NCI-H446 (cell line): ENCODE results near the gene CLSTN2.

Experiments
- DNase-seq, 2 experiments: peaks; one replicate each; lab custom pipeline; 2025; lab: John Stamatoyannopoulos, UW

The CLSTN2 gene

DNA sequence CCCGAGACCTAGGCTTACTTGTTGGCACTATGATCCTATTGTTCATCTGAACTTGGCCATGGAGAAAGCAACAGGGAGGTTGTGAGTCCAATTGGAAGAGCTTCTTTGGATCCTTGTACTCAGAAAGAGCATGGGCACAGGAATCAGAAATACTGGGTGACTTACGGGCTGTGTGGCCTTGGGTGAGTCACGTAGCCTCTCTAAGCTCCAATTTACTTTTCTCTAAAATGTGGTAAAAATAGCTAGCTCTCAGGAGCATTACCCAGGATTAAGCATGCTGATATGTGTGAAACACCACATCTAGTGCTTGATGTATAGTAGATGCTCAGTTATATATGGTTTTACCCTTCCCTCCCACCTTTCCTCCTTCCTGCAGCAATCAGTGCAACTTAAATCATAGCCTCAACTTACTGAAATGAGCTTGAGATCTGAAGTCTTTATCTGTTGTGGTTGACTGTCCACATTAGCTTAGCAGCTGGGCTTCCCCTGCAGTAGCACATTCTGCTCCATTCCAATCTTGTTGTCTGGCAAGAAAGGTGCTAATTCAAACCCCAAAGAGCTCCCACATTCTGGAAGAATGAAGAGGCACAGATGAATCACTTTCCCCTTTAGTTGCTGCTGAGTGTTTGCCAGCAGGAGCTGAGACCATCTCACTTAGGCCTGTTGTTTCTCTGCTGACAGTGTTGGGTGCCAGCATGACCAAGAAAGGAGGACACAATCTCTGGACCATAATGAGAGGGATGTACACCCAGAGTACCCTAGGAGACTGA is 443.8 kb downstream of the CLSTN2 start:
- DNase-seq: no peak

DNA sequence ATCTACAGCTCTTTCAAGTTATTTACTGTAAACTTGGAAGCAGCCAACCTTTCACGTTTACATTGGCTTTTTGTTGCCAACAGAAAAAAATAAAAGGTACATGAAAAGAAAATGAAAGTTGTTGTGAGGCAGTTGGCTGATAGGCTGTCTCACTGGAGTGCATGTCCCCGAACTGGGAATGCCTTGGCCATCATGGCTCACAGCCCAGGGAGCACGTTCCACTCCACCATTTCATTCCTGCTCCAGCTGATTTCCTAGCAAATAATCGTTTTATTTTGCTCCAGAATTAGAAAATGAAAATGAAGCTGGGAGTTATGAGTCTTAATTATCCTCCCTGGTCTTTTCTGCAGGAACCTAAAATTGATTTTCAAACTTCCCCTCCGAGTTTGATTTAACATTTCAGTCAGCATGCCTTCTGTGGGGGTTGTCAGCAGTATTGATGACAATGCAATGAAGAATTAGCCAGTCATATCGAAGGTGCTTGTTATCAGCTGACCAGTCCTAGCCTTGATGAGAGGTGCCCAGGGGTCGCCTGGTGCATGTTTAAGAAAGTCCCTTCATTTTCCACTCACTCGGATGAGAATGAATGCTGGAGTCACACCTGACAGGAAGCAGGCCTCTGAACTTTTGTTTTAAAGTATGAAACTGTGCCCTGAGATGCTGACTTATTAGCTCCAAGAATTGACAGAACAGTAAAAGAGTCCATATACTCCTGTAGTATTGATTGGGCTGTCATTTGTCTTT is 449.2 kb downstream of the CLSTN2 start:
- DNase-seq: peak; percentile 10 to 49

DNA sequence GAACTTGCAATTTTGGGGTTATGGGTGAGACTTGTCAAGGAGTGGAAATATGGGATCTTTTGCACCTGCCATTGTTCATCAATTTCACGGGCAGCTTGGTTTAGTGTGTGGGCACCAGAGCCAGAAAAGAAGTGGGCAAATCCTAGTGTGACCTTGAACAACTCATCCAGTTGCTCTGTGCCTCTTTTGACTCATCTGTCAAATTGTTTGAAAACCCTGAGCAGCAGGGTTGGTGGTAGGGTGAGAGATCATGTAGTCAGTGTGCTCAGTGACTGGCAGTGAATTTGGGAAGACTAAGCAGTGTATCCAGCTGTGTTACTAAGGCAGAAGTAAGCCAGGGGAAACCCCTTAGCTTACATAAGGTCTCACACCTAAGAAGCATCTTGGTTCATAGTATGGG is 449.9 kb downstream of the CLSTN2 start:
- no peak for DNase-seq

DNA sequence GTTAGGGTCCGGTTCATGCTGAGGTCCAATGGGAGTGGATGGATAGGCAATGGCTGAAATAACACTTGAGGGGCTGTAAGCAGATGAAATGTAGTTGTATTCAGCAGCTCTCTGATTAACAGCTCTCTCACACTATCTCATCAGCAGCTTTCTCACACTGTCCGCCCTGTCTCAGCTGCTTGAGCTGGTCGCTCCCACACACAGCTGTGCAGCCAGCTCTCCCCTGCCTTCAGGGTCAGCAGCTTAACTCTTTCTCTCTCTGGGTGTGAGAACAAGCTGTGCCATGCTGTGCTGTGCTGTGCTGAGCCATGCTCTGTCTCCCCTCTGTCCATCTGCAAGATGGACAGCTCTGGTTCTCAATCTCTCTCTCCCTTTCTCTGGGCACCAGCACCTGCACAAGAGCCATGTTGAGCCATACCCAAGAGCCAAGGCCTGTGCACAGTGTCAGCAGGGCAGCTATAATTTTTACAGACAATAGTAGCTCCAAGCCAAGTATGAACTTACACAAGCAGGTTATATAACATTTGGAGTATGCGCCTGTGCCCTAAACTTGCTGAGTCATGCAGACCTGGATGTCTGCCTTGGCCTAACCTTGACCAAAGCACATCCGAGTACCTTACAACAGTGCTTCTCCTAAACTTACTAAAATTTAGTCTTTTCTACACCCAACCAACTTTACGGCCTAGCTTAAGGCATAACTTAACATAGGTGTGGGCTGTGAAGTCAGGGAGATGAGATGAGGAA is 451.5 kb downstream of the CLSTN2 start:
- DNase-seq: no peak

DNA sequence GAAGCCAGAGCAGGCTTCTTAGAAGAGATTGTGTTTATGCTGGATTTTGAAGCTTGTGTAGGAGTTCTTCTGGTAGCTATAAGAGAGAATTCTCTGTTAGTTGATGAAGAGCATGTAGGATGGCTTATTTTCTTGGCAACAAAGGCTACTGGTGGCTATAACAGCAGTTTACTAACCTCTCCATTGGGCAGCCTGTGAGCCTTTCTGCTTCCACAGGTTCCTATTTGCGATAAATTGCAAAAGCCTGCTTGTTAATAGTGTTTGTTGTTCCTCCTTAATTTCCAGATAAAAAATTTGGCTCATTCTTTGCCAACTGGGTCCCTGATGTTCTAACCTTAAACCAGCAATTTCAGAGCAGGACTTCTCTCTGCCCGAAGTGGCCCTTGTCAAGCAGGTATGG is 452.3 kb downstream of the CLSTN2 start:
- no peak for DNase-seq

DNA sequence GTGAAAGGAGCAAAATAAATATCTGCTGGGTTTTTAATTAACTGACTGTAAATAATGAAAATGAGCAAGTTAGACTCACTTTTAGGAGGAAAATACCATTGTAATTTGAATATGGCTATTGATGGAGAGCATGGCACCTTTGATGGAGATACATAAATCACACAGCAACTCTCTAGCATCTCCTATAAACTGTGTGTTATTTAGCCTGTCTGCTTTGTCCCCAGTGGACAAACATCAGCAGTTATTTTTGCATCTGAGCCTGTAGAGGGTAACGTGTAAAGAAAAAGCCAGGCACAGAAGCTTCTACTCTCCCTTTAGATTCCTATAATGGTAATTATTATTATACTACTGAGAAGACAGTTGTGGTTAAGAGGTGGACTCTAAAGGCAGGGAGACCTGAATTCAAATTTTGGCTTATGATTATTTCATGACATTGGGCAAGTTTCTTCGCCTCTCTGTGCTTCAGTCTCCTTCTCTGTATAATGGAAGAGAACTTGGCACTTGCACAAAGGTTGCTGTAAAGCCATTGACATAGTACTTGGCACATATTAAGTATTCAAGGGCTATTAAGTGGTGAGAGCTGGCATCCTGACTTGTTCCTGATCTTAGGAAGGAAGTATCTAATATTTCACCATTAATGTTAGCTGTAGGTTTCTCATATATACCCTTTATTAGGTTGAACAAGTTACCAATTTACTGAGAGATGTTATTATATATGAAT is 453.4 kb downstream of the CLSTN2 start:
- DNase-seq: peak; percentile 85 to 88

DNA sequence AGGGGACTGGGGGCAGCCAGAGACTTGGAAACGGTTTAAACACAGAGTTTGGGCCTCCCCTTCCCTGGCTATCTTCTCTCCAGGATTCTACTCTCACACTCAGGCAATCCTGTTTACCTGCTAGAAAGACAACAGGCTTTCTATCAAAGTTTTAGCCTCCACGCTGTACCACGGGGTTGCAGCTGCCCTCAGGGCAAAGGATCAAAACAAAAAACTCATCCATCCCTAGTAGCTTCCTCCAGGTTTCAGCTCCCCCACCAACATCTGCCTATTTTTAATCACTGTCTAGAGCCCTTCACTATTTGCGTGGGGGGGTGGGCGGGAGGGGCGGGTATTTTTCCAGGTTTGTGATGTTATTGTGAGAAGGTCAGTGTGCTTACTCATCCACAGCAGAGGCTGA is 456.1 kb downstream of the CLSTN2 start:
- peak in 1 of 2 experiments; percentile 49 for DNase-seq

DNA sequence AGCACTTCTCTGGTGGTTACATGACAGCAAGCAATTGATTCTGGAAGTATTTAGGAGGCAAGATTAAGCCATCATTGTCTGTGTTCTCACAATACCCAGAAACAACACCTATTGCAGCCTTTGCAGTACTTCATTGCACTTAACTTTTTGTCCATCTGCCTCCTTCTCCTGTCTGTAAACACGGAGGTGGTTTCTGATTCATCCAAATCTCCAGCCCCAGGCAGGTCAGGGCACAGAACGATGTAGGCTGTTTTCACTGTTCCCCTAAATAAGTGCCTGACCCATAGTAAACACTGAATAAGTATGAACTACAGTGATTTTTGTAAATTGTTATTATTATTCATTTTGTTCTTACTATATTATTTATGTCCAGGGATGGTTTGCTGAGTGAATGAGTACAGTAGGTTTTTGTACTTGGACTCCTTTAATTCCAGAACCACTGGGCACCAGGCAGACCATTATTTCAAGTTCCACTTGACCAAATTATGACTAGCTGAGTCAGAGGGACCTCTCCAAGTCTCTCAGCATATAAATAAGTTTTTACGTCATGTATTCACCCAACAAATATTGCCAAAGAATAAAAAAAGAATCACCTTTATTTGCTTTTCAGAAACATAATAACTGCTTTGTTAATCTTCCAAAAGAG is 459.6 kb downstream of the CLSTN2 start:
- no peak for DNase-seq

DNA sequence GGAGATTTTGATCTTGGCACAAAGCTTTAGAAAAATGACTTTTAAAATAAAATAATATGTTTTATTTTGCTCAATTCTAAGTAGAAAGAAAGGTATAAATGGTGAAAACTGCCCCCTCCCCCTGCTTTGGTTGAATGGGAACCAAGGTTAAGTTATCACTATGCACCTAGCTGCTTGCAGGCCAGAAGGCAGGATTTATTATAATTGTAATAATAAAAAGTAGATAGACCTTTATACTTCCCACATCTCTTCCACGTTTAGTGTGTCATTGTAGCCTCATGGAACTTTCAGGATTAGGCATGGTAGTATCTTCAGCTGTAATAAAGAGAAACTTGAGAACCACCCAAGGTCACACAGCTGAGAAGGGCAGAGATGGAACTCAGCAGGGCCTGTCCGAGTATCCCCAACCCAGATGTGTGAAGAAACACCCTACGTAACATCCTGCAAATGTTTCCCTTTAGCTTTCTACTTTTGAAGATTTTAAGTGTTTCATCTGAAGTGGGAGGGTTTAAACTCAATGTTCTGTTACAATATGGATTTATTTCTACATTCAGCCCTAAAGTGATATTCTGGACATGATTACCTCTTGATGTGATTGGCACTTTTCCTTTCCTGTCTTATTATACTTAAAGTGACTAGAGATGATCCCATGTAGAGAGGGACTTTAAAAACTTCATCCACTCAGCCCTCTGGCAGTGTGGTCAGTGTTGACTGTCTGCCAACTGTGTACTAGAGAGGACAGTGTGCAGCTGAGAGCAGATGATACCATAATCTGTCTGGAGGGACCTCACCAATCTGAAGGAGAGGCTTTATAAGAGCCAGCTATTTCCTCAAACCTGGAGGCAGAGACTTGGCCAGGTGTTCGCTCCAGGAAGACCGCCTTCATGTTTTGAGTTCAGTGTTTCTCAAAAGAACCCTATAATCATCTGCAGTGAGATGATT is 460.4 kb downstream of the CLSTN2 start:
- no peak for DNase-seq

DNA sequence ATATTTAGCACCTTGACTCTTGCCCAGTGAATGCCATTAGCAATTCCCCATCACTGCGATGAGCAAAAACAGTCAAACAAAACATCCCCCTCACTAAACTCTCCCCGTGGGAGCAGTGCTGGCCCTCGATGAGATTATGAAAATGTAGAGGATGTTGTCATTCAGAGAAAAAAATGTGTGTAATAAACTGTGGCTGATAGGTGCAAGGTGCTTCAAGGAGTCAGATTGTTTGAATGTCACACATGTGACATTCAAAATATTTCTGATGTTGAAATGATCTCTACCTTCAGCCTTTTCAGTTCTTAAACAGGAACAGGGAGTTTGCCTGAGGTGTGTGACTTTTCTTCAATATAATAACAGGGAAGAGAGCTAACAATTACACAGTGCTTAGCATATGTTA is 461.1 kb downstream of the CLSTN2 start:
- no peak for DNase-seq

DNA sequence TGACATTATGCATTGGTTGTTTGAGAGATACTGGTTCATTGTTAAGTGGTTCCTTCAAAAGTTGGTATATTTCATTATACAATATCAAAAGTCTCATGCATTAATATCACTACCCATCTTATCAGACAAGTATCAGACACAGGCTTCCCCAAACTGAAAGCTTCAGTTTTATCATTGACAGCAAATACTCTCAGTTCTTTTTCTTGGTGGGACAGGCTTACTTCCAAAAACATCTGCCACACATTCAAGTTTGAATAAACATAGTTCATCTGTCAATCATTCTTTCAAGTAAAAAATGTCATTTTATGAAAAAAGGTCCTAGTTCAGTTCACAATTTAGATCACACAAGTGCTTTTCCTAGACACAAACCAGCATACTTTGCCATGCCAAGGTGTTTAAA is 462.9 kb downstream of the CLSTN2 start:
- DNase-seq: no peak

DNA sequence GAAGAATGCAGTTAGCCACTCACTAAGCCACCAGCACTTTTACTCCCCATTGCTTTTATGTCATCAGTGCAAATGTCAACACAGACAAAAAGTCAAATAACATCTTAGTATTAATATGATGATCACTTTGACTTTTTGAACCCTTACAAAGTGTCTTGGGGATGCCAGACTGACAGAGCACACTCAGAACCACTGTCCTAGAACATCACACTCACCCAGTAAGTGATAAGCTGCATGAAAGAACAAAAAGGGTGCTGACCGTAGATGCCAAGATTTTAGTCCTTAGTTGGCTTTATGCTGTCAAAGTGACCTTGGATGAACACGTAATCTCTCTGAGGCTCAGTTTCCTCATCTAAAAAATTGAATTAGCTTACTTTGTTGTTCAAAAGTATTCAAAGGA is 463.4 kb downstream of the CLSTN2 start:
- no peak for DNase-seq

DNA sequence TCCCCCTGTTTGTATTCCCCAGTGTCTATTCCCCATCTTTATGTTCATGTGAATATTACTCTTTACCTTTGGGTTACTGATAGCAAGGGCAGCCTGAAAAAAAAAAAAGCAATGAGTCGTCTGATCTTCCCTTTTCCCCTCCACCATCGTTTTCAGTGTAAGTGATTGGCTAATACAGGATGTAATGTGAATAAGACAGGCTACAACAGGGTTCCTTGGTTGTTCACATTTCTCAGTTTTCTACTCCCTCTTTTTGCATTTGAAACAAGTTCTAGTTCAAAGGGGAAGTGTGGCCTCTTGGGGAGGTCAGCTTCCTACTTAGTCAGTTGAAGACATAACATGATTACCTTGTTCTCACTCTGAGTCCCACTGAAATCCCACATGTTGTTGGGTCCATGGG is 464.9 kb downstream of the CLSTN2 start:
- no peak for DNase-seq

DNA sequence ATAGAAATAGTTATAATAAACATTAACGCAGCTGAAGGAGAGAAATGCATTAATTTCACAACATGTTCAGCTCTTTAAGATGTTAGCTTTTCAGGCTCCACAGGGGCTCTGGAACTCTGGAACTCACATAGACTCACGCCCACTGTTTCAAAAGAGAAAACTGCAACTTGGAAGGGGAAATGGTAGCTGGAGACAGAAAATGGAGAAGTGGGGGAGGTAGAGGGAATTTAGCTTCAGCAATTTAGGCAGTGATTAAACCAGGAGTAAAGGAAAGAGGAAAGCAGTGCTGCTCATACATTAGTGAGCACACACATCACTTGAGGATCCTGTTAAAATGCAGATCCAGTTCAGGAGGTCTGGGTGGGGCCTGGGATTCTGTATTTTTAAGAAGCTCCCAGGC is 468.1 kb downstream of the CLSTN2 start:
- no peak for DNase-seq

DNA sequence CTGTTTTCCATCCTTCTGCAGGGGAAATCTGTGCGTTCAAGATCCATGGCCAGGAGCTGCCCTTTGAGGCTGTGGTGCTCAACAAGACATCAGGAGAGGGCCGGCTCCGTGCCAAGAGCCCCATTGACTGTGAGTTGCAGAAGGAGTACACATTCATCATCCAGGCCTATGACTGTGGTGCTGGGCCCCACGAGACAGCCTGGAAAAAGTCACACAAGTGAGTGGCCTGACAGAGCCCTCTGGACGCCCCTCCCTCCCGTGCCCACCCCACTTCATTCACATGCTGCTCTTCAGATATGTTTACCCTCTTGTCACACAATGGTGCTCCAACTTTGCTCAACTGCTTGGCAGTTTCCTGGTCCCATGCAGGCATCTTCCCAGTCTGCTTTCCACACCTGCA is 468.6 kb downstream of the CLSTN2 start:
- DNase-seq: peak in 1 of 2 experiments; percentile 58

DNA sequence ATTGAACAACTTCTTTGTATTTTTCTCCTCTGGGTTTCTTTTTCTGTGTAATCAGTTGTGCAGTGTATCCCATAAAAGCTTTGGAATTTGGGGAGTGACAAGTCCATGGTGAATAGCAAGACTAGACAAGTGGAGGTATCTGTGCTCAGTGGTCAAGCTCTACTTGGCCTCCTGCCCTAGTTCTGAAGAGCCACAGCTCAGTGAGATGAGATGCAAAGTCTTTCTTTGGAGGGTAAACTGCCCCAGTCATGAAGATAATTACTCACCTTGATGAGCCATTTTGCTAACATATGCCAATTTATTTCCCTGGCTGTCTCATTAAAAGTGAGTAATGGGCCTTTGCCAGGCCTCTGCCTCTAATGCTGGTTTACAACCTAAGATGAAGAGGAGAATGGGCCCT is 471.7 kb downstream of the CLSTN2 start:
- DNase-seq: no peak

DNA sequence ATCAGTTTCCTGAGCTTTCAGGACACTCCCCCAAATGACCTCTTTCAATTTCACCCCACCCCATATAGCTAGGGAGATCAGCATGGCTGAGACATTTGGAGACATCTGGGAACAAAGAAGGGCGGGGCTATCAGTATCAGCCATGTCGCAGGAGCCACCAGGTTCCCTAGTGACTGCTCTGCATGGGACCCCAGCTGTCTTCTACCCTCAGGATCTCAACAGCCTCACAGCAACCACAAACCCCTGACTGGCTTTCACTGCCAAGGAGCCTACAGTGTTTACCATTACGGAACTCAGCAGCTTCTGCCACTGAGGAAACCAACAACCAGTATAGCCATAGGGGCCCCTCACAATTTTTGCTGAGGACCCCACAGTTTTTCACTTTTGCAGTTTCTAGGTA is 473.3 kb downstream of the CLSTN2 start:
- no peak for DNase-seq

DNA sequence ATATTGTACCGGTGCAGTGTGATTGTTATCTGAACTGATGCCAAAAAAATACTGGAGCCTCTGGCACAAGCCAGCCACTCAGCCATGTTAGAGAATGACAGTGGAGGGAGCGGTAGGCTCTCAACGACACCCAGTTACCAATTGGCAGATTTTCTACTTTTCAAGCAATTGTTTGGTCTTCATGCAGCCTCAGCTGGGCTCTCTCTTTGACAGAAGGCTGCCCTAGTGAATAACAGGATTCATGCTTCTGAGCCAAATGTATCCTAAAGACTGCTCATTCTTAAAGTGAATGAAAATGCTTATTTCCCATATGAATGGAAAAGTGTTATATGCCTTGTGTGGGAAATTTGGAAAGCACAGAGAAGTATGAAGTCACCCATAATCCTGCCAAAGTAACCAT is 481.7 kb downstream of the CLSTN2 start:
- DNase-seq: peak; percentile 61 to 94

DNA sequence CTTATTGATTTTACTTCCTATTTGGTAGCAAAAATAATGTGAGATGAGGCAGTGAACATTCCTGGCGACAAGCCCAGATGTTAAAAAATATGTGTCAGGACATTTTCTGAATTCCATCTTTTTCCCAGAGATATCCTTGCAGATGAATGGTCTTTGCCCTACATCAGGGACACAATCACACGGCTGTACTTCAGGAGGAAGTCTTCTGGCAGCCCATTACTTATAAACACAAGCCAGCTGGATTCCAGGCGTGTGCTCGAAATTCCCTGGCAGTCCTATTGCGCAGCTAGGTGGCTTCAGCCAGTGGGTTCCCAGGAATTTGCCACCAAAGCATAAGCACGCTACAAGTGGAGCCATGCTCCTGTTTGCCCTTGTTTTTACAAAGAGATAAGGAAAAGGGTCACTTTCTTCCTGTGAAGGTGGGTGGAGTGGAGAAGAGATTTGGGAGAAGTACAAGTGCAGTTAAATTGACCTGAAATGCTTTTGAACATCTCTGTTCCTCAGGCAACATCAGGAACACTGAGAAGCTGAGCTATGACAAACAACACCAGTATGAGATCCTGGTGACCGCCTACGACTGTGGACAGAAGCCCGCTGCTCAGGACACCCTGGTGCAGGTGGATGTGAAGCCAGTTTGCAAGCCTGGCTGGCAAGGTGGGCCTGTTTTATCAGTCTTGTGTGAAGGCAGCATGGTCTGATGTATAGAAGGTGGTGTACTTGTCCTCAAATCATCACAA is 485.8 kb downstream of the CLSTN2 start:
- DNase-seq: peak in 1 of 2 experiments; percentile 74

DNA sequence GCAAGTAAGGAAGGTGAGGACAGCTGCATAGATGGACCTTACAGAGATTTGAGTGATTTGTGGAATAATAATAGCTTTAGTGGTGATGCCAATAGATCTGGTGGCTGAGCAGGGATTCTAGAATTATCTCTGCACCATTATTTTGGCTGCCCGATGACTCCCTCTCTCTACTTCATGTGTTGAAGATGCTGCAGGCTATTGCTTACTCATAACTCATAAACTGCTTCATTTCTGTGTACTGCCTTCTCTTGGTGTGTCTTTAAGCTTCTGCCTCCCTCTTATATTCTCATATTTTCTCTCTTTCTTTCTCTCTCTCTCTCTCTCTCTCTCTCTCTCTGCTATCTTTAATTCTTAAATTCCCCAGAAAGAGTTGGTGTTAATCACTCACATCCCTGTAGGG is 486.9 kb downstream of the CLSTN2 start:
- no peak for DNase-seq
